Erythroblast (primary cell): ENCODE measurements around the gene NHLH1.

Experiments used
- DNase-seq, 2 experiments: peaks; one replicate each; lab custom pipeline; 2025; lab: John Stamatoyannopoulos, UW
- GATA1 ChIP-seq: IDR thresholded peaks from 2 replicates; pipeline ENCODE4 v1.6.1; 2011; ENCODE audit warnings: low read depth, mild to moderate bottlenecking, control low read depth, low read length, moderate library complexity
- POLR2A ChIP-seq: IDR thresholded peaks from 2 replicates; pipeline ENCODE4 v1.6.1; 2011; ENCODE audit warnings: mild to moderate bottlenecking, low read length

NHLH1 gene

GRCh38 chr1:160346463-160346862 is 20.4 kb upstream of the NHLH1 start:
- TF ChIP-seq POLR2A (no peak), GATA1 (no peak)
- DNase-seq = no peak

- no peak for DNase-seq
- TF ChIP-seq POLR2A (no peak), GATA1 (no peak)
Observed at GRCh38 chr1:160346958-160347357, 19.9 kb upstream of the NHLH1 start.

- DNase-seq = no peak
- TF ChIP-seq POLR2A = no peak
- no peak for TF ChIP-seq GATA1
Observed at GRCh38 chr1:160351629-160352028, 15.2 kb upstream of the NHLH1 start.

GRCh38 chr1:160352555-160352954 is 14.3 kb upstream of the NHLH1 start:
- TF ChIP-seq GATA1 = no peak
- TF ChIP-seq POLR2A = no peak
- DNase-seq = no peak

- no peak for DNase-seq
- TF ChIP-seq POLR2A (no peak), GATA1 (no peak)
Observed at GRCh38 chr1:160353223-160353622, 13.6 kb upstream of the NHLH1 start.

- peak; percentile 35 to 47 for DNase-seq
- TF ChIP-seq GATA1 (no peak), POLR2A (no peak)
Observed at GRCh38 chr1:160354388-160354985, 12.4 kb upstream of the NHLH1 start.

GRCh38 chr1:160357286-160358002 is 9.4 kb upstream of the NHLH1 start:
- no peak for DNase-seq
- no peak for TF ChIP-seq GATA1
- no peak for TF ChIP-seq POLR2A

GRCh38 chr1:160358073-160358472 is 8.8 kb upstream of the NHLH1 start:
- TF ChIP-seq POLR2A = no peak
- no peak for TF ChIP-seq GATA1

GRCh38 chr1:160359559-160360226 is 7.2 kb upstream of the NHLH1 start:
- TF ChIP-seq GATA1 (no peak), POLR2A (no peak)

More at GRCh38 chr1:160358073-160358472, 8.8 kb upstream of the NHLH1 start:
- no peak for DNase-seq

GRCh38 chr1:160360227-160360695 is 6.6 kb upstream of the NHLH1 start:
- TF ChIP-seq GATA1 = no peak
- no peak for DNase-seq

More at GRCh38 chr1:160359559-160360226, 7.2 kb upstream of the NHLH1 start:
- DNase-seq = no peak

GRCh38 chr1:160361199-160361598 is 5.7 kb upstream of the NHLH1 start:
- TF ChIP-seq POLR2A = no peak
- TF ChIP-seq GATA1 = no peak
- no peak for DNase-seq

GRCh38 chr1:160361814-160362167 is 5.1 kb upstream of the NHLH1 start:
- TF ChIP-seq GATA1 (no peak), POLR2A (no peak)
- no peak for DNase-seq

GRCh38 chr1:160362168-160362957 is 4.5 kb upstream of the NHLH1 start:
- TF ChIP-seq POLR2A = no peak
- no peak for TF ChIP-seq GATA1
- DNase-seq = peak; percentile 11 to 50
